IMR-90 (cell line): Measurements from ENCODE around the gene RPP30. TPM values are rescaled to one million over a fixed set of nuclear protein-coding genes. Genes with fewer than 3 reads are reported as not detected.
A peak's percentile ranks its signal among the peaks of the same experiment; 100 is the strongest.

ENCODE experiments used
- ATAC-seq: fragments of 200-7000 bp; cut with Tn5 transposase; 2 replicates; pipeline ENCODE4 v1.9.1; 2020; ENCODE audit warnings: low read depth, mild to moderate bottlenecking, moderate library complexity
- BruUV-seq: library from RNA; stranded (reverse); fragments of 400-500 nt; replicated peaks from 2 replicates; lab custom pipeline; 2021; lab: Mats Ljungman, UMichigan
- CTCF ChIA-PET: fragments of 300-600 bp; formaldehyde crosslinking; extraction: SDS; loops from one replicate; lab custom pipeline; 2021; ENCODE audit warnings: antibody characterized with exemption; lab: Yijun Ruan, JAX
- POLR2A ChIA-PET: fragments of 300-600 bp; sonication (Branson Sonifier 250); formaldehyde crosslinking; loops from one replicate; lab custom pipeline; 2022; ENCODE audit warnings: antibody characterized with exemption; ENCODE audit not compliant: unreplicated experiment; lab: Charles Lee
- DNase-seq: peaks from one replicate; pipeline ENCODE4 v3.0.0; 2013
- H2AFZ ChIP-seq: replicated peaks from 2 replicates; pipeline ENCODE3; 2013; ENCODE audit warnings: low read length, mild to moderate bottlenecking; ENCODE audit not compliant: poor library complexity
- H2AK5ac ChIP-seq: 2 replicates; pipeline ENCODE4 v1.6.1; 2013; ENCODE audit warnings: low read depth, low read length, inconsistent platforms
- H2AK9ac ChIP-seq: replicated peaks from 2 replicates; pipeline ENCODE3; 2013; ENCODE audit warnings: mild to moderate bottlenecking, low read depth, low read length, moderate library complexity; ENCODE audit not compliant: poor library complexity
- H2BK120ac ChIP-seq: 2 replicates; pipeline ENCODE4 v1.6.1; 2013; ENCODE audit warnings: low read depth, low read length, inconsistent platforms
- H2BK15ac ChIP-seq: 3 replicates; pipeline ENCODE4 v1.6.1; 2013; ENCODE audit warnings: low read depth, low read length, inconsistent platforms
- H2BK20ac ChIP-seq: 2 replicates; pipeline ENCODE4 v1.6.1; 2013; ENCODE audit warnings: low read depth, mild to moderate bottlenecking, inconsistent platforms, low read length, moderate library complexity
- H2BK5ac ChIP-seq: 2 replicates; pipeline ENCODE4 v1.6.1; 2013; ENCODE audit warnings: mild to moderate bottlenecking, low read depth, low read length, inconsistent platforms; ENCODE audit not compliant: poor library complexity, severe bottlenecking
- H3K14ac ChIP-seq: replicated peaks from 2 replicates; pipeline ENCODE4 v1.6.1; 2013; ENCODE audit warnings: low read depth, low read length, inconsistent platforms
- H3K18ac ChIP-seq: 2 replicates; pipeline ENCODE4 v1.6.1; 2013; ENCODE audit warnings: low read depth, low read length, control low read depth
- H3K23ac ChIP-seq: 2 replicates; pipeline ENCODE4 v1.6.1; 2013; ENCODE audit warnings: low read depth, low read length, inconsistent platforms
- H3K27ac ChIP-seq: 2 replicates; pipeline ENCODE4 v1.5.1; 2013; ENCODE audit warnings: mild to moderate bottlenecking, control low read depth, low read length; ENCODE audit not compliant: insufficient read depth
- H3K27me3 ChIP-seq: 2 replicates; pipeline ENCODE4 v1.6.1; 2013; ENCODE audit warnings: low read length; ENCODE audit not compliant: control insufficient read depth, insufficient read depth
- H3K36me3 ChIP-seq: 2 replicates; pipeline ENCODE4 v1.6.1; 2013; ENCODE audit warnings: low read length, mixed read lengths; ENCODE audit not compliant: control insufficient read depth, insufficient read depth
- H3K4ac ChIP-seq: 2 replicates; pipeline ENCODE4 v1.6.1; 2013; ENCODE audit warnings: low read depth, low read length, inconsistent platforms
- H3K4me1 ChIP-seq: 2 replicates; pipeline ENCODE4 v1.6.1; 2013; ENCODE audit warnings: low read length, mixed read lengths; ENCODE audit not compliant: control insufficient read depth, insufficient read depth
- H3K4me2 ChIP-seq: 2 replicates; pipeline ENCODE4 v1.6.1; 2013; ENCODE audit warnings: low read depth, mild to moderate bottlenecking, control low read depth, low read length, moderate library complexity
- H3K4me3 ChIP-seq: 2 replicates; pipeline ENCODE4 v1.5.1; 2013; ENCODE audit warnings: low read depth, mild to moderate bottlenecking, control low read depth, low read length, moderate library complexity; ENCODE audit not compliant: insufficient read depth
- H3K56ac ChIP-seq: 2 replicates; pipeline ENCODE4 v1.6.1; 2013; ENCODE audit warnings: low read length, inconsistent platforms; ENCODE audit not compliant: insufficient read depth; ENCODE audit errors: extremely low read depth
- H3K79me1 ChIP-seq, 2 experiments: 2 replicates each; pipeline ENCODE4 v1.6.1; 2013; ENCODE audit warnings: low read length in 2 of 2, inconsistent platforms in 1 of 2, low read depth in 1 of 2
- H3K9ac ChIP-seq: 2 replicates; pipeline ENCODE4 v1.6.1; 2013; ENCODE audit warnings: low read depth, low read length, control low read depth
- H3K9me1 ChIP-seq: 2 replicates; pipeline ENCODE4 v1.6.1; 2013; ENCODE audit warnings: low read length, inconsistent platforms; ENCODE audit not compliant: insufficient read depth
- H3K9me3 ChIP-seq: 2 replicates; pipeline ENCODE4 v1.6.1; 2013; ENCODE audit warnings: low read length; ENCODE audit not compliant: control insufficient read depth, insufficient read depth
- H4K20me1 ChIP-seq: 2 replicates; pipeline ENCODE4 v1.6.1; 2013; ENCODE audit warnings: low read length, inconsistent platforms; ENCODE audit not compliant: insufficient read depth
- H4K5ac ChIP-seq: 2 replicates; pipeline ENCODE4 v1.6.1; 2013; ENCODE audit warnings: mild to moderate bottlenecking, low read depth, low read length, control low read depth
- H4K8ac ChIP-seq, 2 experiments: 2 replicates each; pipeline ENCODE4 v1.6.1; 2013; ENCODE audit warnings: low read depth in 2 of 2, low read length in 2 of 2, control low read depth in 1 of 2, inconsistent platforms in 1 of 2
- H4K91ac ChIP-seq: 2 replicates; pipeline ENCODE4 v1.6.1; 2013; ENCODE audit warnings: low read depth, low read length, inconsistent platforms; ENCODE audit not compliant: insufficient read depth
- BHLHE40 ChIP-seq: fragments of 150-350 bp; IDR thresholded peaks from 2 replicates; pipeline ENCODE4 v1.6.1; 2016; ENCODE audit warnings: mild to moderate bottlenecking, low read depth, low read length
- CEBPB ChIP-seq: IDR thresholded peaks from 2 replicates; pipeline ENCODE4 v1.6.1; 2012; ENCODE audit warnings: low read depth, low read length, improper control_type of control experiment
- CHD1 ChIP-seq: IDR thresholded peaks from 2 replicates; pipeline ENCODE4 v1.6.1; 2012; ENCODE audit warnings: low read depth, low read length, improper control_type of control experiment
- CTCF ChIP-seq: conservative IDR thresholded peaks from 2 replicates; pipeline ENCODE4 v1.5.1; 2012; ENCODE audit warnings: mild to moderate bottlenecking, low read depth, low read length, improper control_type of control experiment
- FOS ChIP-seq: fragments of 150-350 bp; IDR thresholded peaks from 2 replicates; pipeline ENCODE4 v1.6.1; 2016; ENCODE audit warnings: low read depth, low read length
- MAFK ChIP-seq: IDR thresholded peaks from 2 replicates; pipeline ENCODE4 v1.6.1; 2012; ENCODE audit warnings: low read depth, low read length, improper control_type of control experiment
- MAZ ChIP-seq: IDR thresholded peaks from 2 replicates; pipeline ENCODE4 v1.6.1; 2012; ENCODE audit warnings: low read depth, mild to moderate bottlenecking, low read length, improper control_type of control experiment, moderate library complexity, borderline replicate concordance
- MXI1 ChIP-seq: IDR thresholded peaks from 2 replicates; pipeline ENCODE4 v1.6.1; 2012; ENCODE audit warnings: low read depth, mild to moderate bottlenecking, low read length, moderate library complexity, borderline replicate concordance
- NFE2L2 ChIP-seq: fragments of 150-350 bp; IDR thresholded peaks from 2 replicates; pipeline ENCODE4 v1.6.1; 2016; ENCODE audit warnings: low read depth, mild to moderate bottlenecking, low read length
- POLR2A ChIP-seq: IDR thresholded peaks from 2 replicates; pipeline ENCODE4 v1.6.1; 2012; ENCODE audit warnings: mild to moderate bottlenecking, low read depth, low read length
- RAD21 ChIP-seq: IDR thresholded peaks from 2 replicates; pipeline ENCODE4 v1.6.1; 2012; ENCODE audit warnings: low read length, improper control_type of control experiment
- RCOR1 ChIP-seq: IDR thresholded peaks from 2 replicates; pipeline ENCODE4 v1.6.1; 2012; ENCODE audit warnings: mild to moderate bottlenecking, low read length, improper control_type of control experiment; ENCODE audit not compliant: insufficient replicate concordance
- RFX5 ChIP-seq: IDR thresholded peaks from 2 replicates; pipeline ENCODE4 v1.8.0; 2012; ENCODE audit warnings: low read depth, mild to moderate bottlenecking, low read length, moderate library complexity
- SMC3 ChIP-seq: fragments of 150-350 bp; IDR thresholded peaks from 2 replicates; pipeline ENCODE4 v1.6.1; 2016; ENCODE audit warnings: low read depth, mild to moderate bottlenecking, antibody characterized with exemption, low read length, moderate library complexity
- WGBS, 2 experiments: methylation state at CpG; one replicate each; pipeline versions ENCODE4 v1.1.5 to v1.1.7; 2013; ENCODE audit warnings: missing lambda C conversion rate in 2 of 2; ENCODE audit not compliant: insufficient read length in 1 of 2; ENCODE audit errors: extremely low coverage in 2 of 2; 5-methylcytosine and 5-hydroxymethylcytosine counted together
- dilution Hi-C: fragments of 300-500 bp; cut with HindIII; formaldehyde crosslinking; loops from one replicate; pipeline ENCODE4 v1.14.3; 2018; ENCODE audit warnings: low sequenced_read_pairs; ENCODE audit not compliant: unreplicated experiment
- in situ Hi-C: fragments of 300-500 bp; cut with MboI; formaldehyde crosslinking; loops from 3 replicates; pipeline ENCODE4 v1.14.3; 2019; ENCODE audit warnings: low sequenced_read_pairs, inconsistent platforms, mixed read lengths
- intact Hi-C: fragments of 100-400 bp; cut with micrococcal nuclease; formaldehyde crosslinking; loops from 2 replicates; pipeline ENCODE4 v1.10.0; 2022
- polyA plus RNA-seq, 3 experiments: library from polyadenylated mRNA; depleted of rRNA; stranded (reverse); fragments of >200 nt; gene quantifications; 2 replicates each; pipeline ENCODE4 v1.2.3, GENCODE V29; 2012; ENCODE audit warnings: low replicate concordance in 1 of 3
- total RNA-seq: library from RNA; depleted of rRNA; stranded (reverse); fragments of >200 nt; gene quantifications from 2 replicates; pipeline ENCODE4 v1.2.3, GENCODE V29; 2012
- TF ChIP-seq, protein P1 (sequence below): fragments of 150-350 bp; IDR thresholded peaks from 2 replicates; pipeline ENCODE4 v1.6.1; 2017; ENCODE audit warnings: mild to moderate bottlenecking, antibody characterized with exemption, low read length, low read depth
- TF ChIP-seq, protein P2 (sequence below): fragments of 150-350 bp; IDR thresholded peaks from 2 replicates; pipeline ENCODE4 v1.6.1; 2016; ENCODE audit warnings: low read depth, mild to moderate bottlenecking, low read length, moderate library complexity, borderline replicate concordance

RPP30 gene
- total and polyA plus RNA-seq, 2 of the 4 experiments (the other 2 are of a cell fraction), result 27.6 to 45.2 TPM

DNA sequence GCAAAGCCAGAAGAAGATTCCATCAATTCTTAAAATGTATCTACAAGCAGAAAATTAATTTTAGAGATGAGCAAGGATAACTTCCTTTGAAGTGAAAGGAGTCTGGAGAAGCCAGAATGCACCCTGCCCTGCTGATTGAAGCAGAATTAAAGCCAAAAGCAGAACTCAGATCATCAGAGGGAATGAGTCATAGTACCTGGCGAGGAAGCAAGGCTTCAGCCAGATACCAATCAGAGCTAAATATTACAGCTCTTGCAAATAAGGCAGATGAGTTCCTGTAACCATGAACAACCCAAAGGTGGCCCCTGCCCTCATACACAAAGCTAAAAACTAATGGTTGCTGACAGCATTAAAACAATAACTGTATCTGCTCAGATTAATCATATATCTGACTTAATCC, 24.3 kb upstream of the RPP30 start:
- Histone ChIP-seq H3K18ac (no peak overlapping the region), H3K9me1 (no peaks in the 10 kb centered on the region), H4K20me1 (no peaks in the 10 kb centered on the region), H3K27ac (no peak overlapping the region), H3K56ac (no peak overlapping the region), H2AFZ (no peak overlapping the region), H3K4me1 (no peaks in the 10 kb centered on the region), H3K23ac (no peak overlapping the region), H3K9me3 (0 out of 2 replicates have a peak, but pooled peaks cover 2% of the 10 kb centered on the region), H2BK120ac (no peak overlapping the region), H2AK9ac (no peak overlapping the region), H4K91ac (no peak overlapping the region), H3K14ac (no peak overlapping the region), H3K4me3 (no peak overlapping the region), H3K4me2 (no peak overlapping the region), H3K27me3 (peaks cover 2% of the 10 kb centered on the region; the same call in 1 of the 2 replicates), H3K79me1 (no peaks in the 10 kb centered on the region), H2BK20ac (no peak overlapping the region), H4K8ac (no peak overlapping the region), H3K9ac (no peak overlapping the region), H4K5ac (no peak overlapping the region), H2BK5ac (no peak overlapping the region), H2AK5ac (no peak overlapping the region), H3K4ac (no peak overlapping the region), H3K36me3 (no peaks in the 10 kb centered on the region), H2BK15ac (no peak overlapping the region)
- dilution Hi-C loops, result no loop called here
- WGBS, 2 experiments, result no CpG with 5 or more reads among the region's 1 CpG
- peak; percentile 37 for DNase-seq
- TF ChIP-seq RCOR1, result no peak
- no peak for TF ChIP-seq MAFK
- TF ChIP-seq, protein P1, sequence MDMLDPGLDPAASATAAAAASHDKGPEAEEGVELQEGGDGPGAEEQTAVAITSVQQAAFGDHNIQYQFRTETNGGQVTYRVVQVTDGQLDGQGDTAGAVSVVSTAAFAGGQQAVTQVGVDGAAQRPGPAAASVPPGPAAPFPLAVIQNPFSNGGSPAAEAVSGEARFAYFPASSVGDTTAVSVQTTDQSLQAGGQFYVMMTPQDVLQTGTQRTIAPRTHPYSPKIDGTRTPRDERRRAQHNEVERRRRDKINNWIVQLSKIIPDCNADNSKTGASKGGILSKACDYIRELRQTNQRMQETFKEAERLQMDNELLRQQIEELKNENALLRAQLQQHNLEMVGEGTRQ, result no peak
- no peak for TF ChIP-seq RFX5
- TF ChIP-seq, protein P2, sequence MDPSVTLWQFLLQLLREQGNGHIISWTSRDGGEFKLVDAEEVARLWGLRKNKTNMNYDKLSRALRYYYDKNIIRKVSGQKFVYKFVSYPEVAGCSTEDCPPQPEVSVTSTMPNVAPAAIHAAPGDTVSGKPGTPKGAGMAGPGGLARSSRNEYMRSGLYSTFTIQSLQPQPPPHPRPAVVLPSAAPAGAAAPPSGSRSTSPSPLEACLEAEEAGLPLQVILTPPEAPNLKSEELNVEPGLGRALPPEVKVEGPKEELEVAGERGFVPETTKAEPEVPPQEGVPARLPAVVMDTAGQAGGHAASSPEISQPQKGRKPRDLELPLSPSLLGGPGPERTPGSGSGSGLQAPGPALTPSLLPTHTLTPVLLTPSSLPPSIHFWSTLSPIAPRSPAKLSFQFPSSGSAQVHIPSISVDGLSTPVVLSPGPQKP, result no peak
- TF ChIP-seq MAZ, result no peak
- no peak for TF ChIP-seq SMC3
- no peak for TF ChIP-seq RAD21
- no peak for TF ChIP-seq CEBPB
- no peak for TF ChIP-seq POLR2A
- TF ChIP-seq BHLHE40, result no peak
- TF ChIP-seq NFE2L2, result no peak
- no peak for TF ChIP-seq CHD1
- TF ChIP-seq FOS, result no peak
- TF ChIP-seq MXI1, result no peak
- no peak for TF ChIP-seq CTCF
- intact Hi-C loops, result no loop called here
- ChIA-PET CTCF (no interaction called here), POLR2A (no interaction called here)
- in situ Hi-C loops, result no loop called here
- BruUV-seq, result no TSS peak
- ATAC-seq, result peak; percentile 44; the same call in 1 of the 2 replicates
